ENCODE measurements around the gene ARHGEF3. TPM values are rescaled to one million over a fixed set of nuclear protein-coding genes. Genes with fewer than 3 reads are reported as not detected.
"Not testable (repeated sequence)": the region's sequence is repeated elsewhere in the genome, so short reads cannot be mapped to it uniquely, and the experiment has no call there.

Gene ARHGEF3
- total RNA-seq, 1 donor from 2014 or later: 26.1 TPM

DNA sequence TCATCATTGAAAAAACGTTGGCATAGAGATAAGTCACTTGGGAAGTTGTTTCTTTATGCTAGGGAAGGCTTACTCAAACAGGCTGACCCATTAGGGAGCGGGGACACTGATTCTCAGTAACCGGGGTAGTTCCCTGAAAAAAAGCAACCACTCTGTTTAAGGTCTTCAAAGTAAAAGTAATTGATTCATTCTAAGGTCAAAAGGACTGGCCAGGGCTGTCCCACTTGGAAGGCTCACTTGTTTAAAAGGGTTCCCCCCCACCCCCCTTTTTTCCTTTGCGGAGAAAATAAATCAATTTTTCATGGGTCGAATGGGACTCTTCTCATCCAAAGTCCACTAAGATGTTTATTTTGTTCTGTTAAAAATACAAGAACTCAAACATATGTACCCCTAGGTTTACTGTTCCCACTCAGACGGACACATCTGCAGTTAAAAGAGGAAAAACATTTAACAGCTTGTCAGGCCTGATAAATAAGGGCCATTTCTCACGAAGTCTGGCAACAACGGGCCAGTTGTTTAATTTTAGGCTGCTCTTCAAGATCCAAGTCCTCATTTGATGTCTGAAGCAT is 53.0 kb downstream of the ARHGEF3 start:
- FAIRE-seq (no peak), DNase-seq (ENCODE audit: low spot score in 2 of 2) (no peak)

DNA sequence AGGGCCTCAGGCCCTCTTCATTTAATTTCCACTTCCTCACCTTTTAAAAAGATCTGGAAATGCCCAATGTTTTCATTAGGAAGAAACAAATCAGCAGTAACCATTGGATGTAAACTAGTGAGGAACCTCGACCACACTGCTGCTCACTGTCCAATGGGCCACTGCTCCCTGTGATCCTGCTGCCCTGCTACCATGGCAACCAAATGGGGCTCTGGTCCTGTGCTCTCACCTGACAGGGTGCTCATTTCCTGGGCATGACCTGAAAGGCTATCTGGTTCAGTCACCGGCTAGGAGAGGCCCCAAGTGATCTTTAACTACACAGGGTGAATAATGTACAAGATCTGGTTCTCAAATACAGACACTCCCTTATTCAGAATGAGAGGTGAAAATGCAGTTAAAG is 54.6 kb downstream of the ARHGEF3 start:
- no peak for DNase-seq (ENCODE audit: low spot score in 2 of 2)
- no peak for FAIRE-seq

DNA sequence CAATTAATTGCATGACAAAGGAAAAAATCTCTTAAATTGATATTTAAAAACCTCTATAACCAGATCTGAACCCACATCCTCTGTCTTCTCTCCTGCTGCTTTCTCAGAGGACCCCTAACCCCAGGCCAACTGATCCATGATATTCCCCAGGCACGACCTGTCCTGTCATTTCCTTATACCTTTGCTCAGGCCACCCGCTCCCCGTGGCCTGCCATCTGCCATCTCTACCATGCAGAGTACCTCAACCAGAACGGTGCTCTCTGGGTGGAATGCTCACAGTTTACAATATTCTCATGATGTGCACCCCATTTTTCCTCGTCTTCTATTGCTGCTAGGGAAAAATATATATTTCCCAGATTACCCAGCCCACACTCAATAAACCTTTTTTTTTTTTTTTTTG is 57.7 kb downstream of the ARHGEF3 start:
- no peak for FAIRE-seq
- no peak for DNase-seq (ENCODE audit: low spot score in 2 of 2)

DNA sequence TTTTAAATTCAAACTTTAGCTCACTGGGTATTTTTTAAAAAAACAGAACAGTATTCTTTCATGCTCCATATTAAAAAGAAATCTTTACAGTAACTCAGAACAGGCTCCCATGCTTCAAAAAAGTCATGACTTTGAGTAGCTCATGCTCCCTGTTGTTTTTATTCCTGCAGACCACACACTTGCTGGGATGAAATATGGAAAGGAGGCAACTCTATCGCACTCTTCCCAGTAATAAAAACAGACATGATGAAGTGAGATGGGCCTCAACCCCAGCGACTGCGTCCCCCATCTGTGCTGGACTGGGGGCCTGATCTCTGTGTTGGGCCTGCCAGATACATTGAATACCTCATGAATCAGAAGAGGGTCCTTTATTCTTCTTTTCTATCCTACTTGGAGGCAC is 58.9 kb downstream of the ARHGEF3 start:
- FAIRE-seq (no peak), DNase-seq (ENCODE audit: low spot score in 2 of 2) (no peak)

DNA sequence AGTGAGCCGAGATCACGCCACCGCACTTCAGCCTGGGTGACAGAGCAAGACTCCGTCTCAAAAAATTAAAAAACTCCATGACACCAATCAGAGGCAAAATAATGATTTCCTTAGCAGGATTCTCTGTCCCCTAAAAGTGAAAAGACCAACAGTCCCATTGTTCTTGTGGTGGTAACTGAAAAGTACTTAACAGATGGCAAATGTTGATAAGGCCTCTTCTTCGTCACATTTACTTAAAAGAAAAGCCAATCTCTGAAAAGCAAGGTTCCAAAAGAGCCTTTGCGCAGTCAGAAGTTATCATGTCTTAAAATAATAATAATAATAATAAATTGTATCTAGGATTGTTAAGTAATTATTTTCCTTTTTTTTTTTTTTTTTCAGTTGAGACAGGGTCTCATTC is 62.7 kb downstream of the ARHGEF3 start:
- DNase-seq (ENCODE audit: low spot score in 2 of 2): no peak
- FAIRE-seq: no peak

DNA sequence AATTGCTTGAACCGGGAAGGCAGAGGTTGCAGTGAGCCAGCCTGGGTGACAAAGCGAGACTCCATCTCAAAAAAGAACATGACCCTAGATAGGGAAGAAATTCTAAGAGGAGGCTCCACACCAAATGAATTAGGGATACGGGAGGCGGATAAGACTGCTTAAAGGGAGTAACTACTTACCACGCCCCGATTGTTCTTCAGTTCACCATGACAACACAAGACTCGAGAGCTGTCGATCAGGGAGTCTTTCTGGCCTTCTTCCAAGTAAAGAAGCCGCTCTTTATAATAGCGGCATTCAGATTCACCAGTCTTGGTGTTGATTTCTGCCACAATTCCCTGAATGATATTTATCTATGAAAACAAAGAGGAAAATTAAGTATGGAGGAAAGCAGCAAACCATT is 64.7 kb downstream of the ARHGEF3 start:
- DNase-seq (ENCODE audit: low spot score in 2 of 2) (no peak), FAIRE-seq (no peak)

DNA sequence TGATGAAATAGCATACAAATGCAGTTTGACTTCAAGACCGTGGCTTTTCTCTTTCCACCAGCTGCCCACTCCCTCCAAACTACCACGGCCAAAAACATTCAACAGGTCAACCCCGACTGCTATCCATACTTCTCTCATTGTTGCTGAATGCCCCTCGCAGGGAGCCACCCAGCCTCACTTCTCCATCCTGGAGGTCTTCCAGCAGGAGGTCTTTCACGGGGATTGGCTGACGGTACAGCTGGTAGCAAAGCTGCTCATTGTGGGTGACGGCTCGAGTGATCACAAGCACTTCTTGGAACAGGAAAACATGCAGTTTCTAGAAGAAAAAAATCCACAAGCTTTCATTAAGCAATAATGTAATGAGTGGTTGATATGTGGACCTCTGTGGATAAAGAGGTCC is 69.6 kb downstream of the ARHGEF3 start:
- DNase-seq (ENCODE audit: low spot score in 2 of 2) (no peak), FAIRE-seq (no peak)

DNA sequence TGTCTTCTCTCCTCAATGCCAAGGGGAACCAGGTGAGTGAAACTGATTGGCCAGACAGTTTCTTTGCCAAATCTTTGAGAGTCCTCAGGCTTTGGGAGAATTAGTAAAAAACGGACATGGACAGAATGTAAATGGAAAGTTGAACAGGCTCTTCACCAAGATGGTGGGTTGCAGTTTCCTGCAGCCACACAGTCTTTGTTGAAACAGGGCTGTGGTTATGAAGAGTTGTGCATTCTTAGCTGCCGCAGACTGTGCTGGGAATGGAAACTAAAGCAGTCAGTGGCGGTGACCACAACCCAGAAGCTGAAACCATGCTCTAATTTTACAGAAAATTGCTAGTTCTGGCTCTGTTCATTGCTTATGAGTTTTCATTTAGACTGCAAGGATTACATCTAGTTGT is 76.6 kb downstream of the ARHGEF3 start:
- no peak for DNase-seq (ENCODE audit: low spot score in 2 of 2)
- no peak for FAIRE-seq

DNA sequence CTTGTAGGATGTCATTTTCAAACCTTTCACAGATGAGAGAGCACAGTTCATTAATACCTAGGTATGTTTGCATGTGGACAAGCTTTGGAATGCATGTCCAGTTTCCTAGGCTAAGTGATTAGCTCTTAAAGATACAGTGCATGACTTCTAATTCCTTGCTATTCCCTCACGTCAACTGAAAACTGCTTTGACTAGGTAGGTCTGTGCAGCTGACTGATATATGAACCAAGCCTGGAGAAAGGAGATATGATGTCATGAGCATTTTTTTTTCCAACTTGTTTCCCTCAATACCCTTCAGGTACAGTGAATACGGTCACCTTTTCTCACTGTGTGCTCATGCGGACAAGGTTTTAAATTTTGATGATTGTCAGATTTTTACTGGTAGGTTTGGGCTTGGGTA is 77.1 kb downstream of the ARHGEF3 start:
- no peak for FAIRE-seq
- no peak for DNase-seq (ENCODE audit: low spot score in 2 of 2)

DNA sequence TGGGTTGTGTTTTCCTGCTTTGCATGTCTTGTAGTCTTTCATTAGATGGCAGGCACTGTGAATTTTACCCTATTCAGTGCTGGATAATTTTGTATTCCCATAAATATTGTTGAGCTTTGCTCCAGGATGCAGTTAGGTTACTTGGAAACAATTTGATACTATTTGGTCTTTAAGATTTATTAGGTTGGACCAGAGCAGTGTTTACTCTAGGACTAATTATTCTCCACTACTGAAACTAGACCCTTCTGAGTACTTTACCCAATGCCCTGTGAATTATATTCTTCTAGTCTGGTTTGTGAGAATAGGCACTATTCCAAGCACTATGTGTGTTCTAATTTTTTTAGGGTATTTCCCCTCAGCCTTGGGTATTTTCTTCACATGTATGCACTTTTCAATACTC is 80.9 kb downstream of the ARHGEF3 start:
- FAIRE-seq (no peak), DNase-seq (ENCODE audit: low spot score in 2 of 2) (no peak)

DNA sequence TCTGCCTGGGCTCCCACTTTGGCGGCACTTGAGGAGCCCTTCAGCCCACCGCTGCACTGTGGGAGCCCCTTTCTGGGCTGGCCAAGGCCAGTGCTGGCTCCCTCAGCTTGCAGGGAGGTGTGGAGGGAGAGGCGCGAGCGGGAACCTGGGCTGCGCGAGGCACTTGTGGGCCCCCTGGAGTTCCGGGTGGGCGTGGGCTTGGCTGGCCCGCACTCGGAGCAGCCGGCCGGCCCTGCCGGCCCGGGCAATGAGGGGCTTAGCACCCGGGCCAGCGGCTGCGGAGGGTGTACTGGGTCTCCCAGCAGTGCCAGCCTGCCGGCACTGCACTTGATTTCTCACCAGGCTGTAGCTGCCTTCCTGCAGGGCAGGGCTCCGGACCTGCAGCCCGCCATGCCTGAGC is 82.9 kb downstream of the ARHGEF3 start:
- DNase-seq (ENCODE audit: low spot score in 2 of 2); FAIRE-seq: not testable (repeated sequence)

DNA sequence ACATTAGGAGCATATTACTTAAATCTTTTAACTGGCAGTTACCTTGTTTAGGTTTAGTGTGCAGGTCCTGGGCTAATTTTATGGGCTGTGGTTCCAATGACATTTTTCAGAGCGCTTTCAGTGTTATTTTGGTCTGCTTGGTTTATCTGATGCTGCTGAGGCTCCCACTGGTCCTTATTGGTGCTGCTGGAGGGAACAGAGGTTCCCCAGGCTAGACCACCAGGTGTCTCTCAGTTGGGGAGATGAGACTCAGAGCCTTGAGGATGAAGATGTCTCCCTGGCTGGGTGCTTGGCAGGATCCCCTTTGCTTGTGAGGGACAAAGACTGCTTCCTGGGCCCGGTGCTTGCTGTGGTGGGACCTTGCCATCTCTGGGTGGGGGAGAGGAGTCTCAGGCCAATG is 90.4 kb downstream of the ARHGEF3 start:
- no peak for DNase-seq (ENCODE audit: low spot score in 2 of 2)
- no peak for FAIRE-seq

DNA sequence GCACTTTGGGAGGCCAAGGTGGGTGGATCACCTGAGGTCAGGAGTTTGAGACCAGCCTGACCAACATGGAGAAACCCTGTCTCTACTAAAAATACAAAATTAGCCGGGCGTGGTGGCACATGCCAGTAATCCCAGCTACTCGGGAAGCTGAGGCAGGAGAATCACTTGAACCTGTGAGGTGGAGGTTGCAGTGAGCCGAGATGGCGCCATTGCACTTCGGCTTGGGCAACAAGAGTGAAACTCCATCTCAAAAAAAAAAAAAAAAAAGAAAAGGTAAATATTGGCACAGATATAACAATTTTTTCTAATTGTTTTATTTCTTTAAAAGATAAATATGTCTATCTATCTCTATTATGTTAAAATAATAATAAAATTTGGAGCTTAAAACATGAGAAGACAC is 94.3 kb downstream of the ARHGEF3 start:
- DNase-seq (ENCODE audit: low spot score in 2 of 2); FAIRE-seq: not testable (repeated sequence)

DNA sequence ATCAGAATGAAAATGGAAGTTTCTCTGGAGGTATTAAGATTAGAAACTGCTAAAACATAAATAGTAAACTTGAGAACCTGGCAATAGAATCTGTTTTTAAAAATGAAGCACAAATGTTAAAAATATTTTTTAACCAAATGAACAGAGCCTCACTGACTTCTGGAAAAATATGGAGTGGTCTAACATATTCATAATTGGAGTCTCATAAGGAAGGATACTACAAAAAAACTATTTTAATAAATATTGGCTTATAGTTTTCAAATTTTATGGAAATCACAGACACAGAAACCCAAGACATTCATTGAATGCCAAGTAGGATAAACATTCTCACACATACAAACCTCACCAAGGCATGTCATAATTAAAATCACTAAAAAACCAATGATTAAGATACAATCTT is 95.1 kb downstream of the ARHGEF3 start:
- no peak for FAIRE-seq
- no peak for DNase-seq (ENCODE audit: low spot score in 2 of 2)

DNA sequence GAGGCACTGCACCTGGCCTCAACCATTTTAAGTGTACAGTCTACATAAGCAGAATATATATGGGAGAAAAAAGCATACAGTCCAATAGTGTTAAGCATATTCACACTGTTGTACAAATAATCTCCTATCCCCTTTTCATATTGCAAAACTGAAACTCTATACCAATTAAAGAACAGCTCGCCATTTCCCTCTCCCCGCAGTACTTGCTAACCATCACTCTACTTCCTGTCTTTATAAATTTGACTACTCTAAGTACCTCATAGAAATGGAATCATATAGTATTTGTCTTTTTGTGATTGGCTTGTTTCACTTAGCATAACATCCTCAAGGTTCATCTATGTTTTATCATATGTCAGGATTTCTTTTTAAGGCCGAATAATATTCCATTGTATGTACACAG is 97.0 kb downstream of the ARHGEF3 start:
- FAIRE-seq (no peak), DNase-seq (ENCODE audit: low spot score in 2 of 2) (no peak)

DNA sequence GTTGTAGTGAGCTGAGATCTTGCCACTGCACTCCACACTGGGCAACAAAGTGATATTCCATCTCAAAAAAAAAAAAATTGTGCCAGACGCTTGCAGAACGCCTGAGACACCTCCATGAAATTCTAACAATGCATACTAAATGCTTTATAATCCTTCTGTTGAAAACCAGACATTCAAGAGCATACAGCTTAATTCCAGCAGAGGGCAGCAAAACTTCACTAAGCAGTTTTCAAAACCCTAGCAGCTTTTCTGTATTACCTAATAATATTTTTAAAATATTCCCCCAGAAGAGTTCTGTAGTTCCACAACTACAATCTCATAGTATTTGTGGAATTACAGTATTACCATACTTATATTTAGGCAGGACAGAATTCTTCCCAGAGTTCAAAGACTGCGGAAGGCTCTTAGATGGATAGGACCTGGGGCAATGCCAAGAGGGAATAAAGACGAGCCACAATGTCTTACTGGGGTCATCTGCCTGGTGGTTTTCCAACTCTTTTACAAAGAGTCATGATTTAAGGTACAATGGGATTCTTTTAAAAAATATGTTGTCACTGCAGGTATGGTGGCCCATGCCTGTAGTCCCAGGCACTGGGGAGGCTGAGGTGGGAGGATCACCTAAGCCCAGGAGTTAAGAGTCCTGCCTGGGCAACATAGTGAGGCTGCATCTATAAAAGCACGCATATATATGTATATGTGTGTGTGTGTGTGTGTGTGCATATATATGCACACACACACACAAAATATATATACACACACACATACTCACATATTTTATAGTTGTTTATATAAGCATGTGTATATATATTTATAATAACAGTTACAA is 99.0 kb downstream of the ARHGEF3 start:
- peak; percentile 93 for FAIRE-seq
- peak; percentile 44 to 46 for DNase-seq (ENCODE audit: low spot score in 2 of 2)

DNA sequence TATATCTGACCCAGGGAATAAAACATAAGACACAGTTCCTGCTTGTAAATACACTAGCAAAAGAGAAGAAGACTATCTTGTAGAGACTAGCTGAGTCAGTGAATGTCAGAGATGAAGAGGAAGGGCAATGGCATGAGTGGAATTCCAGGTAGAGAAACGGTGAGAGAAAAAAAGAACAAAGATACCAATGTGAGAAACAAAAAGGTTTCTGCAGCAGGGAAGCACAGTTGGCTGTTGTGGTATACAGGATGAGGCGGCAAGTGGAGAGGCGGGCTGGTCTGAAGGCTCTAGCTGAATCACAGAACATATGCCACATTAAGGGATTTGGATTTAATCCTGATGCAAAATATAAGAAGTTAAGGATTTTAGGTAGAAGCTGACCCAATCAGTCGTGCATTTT is 101.6 kb downstream of the ARHGEF3 start:
- FAIRE-seq: no peak
- no peak for DNase-seq (ENCODE audit: low spot score in 2 of 2)

DNA sequence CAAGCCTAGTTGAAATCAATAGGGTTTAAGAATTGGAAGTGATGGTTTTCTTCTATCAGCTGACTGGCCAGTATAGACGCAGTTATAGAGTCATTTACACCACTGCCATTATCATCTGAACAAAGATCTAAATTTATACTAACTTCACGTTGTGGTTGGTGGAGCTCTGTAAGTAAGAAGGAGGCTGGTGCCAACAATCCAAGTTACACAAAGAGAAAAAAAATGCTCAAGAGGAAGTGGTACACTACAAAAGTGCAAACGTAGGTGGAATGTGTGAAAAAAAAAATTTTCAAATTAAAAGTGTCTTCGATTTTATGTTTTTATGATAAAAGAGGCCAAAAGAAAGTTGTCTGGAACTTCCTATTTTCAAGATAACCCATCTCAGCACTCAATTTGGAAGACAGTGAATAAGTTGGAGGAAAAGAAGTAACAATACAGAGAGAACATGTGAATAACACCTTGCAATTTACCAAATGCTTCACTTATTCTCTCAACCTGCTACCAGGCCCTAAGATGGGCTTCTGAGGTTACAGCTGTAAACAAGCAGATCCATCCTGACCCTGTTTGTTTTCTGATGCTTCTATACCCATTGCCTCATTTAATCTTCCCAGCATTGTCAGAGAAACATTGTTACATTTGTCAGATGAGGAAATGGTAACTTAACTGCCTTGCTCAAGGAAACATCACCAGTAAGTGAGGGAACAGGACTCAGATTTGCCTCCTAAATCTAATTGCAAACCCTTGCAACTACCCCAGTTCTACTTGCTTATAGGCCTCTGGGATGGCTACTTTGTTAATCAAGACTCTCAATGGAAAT is 106.7 kb downstream of the ARHGEF3 start:
- DNase-seq (ENCODE audit: low spot score in 2 of 2) (no peak), FAIRE-seq (no peak)

DNA sequence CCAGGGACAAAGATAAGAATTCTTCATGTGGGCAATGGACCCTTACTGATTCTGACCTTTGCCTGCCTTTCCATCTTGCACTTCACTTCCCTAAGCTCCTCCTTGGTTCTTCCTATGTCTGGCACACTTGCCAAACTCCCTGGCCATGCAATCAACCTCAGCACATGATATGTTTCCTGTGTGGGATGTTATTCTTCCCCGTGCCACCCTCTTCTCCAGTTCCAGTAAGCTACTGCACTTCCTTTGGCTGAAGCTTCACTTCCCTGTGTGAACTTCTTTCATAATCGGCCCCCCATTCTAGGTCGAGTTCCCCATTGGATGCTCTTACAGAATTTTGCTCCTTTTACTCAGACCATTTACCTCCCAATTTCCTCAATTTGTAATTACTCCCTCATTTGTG is 108.0 kb downstream of the ARHGEF3 start:
- DNase-seq (ENCODE audit: low spot score in 2 of 2): no peak
- FAIRE-seq: no peak

DNA sequence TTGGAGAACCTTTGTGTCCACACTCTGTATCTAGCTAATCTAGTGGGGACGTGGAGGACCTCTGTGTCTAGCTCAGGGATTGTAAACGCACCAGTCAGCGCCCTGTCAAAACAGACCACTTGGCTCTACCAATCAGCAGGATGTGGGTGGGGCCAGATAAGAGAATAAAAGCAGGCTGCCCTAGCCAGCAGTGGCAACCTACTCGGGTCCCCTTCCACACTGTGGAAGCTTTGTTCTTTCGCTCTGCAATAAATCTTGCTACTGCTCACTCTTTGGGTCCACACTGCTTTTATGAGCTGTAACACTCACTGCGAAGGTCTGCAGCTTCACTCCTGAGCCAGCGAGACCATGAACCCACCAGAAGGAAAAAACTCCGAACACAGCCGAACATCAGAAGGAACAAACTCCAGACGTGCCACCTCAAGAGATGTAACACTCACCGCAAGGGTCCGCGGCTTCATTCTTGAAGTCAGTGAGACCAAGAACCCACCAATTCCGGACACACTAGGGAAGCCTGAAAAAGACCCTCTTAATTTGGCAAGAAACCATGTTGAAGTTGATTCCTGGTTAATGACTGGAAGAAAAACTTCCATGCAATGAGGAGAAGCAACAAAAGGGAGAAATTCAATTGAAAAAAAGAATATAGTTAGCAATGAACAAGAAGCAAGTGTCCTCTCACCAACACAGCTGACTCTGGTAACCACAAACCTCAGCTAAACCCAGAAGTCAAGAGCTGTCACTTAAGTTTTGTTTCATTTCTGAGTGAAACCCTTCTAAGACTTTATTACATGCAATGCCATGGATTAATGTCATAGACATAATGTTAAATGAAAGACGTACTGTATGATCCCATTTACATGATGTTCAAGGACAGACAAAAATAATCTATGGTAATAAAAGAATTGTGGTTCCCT is 109.0 kb downstream of the ARHGEF3 start:
- not testable (repeated sequence) for FAIRE-seq; DNase-seq (ENCODE audit: low spot score in 2 of 2)
